Stromal cell of bone marrow (primary cell): ENCODE results near the gene NKAIN4.

Experiments used
- DNase-seq: peaks from one replicate; pipeline ENCODE4 v3.0.0-alpha.2; 2012; ENCODE audit warnings: low read depth

NKAIN4 gene

DNA sequence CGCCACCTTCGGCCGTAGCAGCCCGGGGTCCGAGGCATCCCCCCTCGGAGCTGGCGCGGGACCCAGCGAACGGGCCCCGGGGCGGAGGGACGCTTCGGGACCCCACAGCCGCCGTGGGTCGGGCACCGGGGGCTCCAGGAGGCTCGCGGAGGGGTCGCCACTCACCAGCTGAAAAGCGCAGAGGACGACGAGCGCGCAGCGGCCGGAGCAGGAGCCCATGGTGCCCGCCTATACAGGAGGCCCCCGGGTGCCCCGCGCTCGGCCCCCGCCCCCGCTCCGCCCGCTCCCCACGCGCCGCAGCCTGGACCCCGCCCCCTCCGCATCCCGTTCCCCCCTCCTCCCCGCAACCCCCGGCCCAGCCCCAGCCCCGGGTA lies at the start of gene NKAIN4:
Gene NKAIN4, minus strand, starts transcription at position 232 of the 374 bp plus-strand sequence. Its CDS starts 13 bp downstream, at position 219.
- no peak for DNase-seq

DNA sequence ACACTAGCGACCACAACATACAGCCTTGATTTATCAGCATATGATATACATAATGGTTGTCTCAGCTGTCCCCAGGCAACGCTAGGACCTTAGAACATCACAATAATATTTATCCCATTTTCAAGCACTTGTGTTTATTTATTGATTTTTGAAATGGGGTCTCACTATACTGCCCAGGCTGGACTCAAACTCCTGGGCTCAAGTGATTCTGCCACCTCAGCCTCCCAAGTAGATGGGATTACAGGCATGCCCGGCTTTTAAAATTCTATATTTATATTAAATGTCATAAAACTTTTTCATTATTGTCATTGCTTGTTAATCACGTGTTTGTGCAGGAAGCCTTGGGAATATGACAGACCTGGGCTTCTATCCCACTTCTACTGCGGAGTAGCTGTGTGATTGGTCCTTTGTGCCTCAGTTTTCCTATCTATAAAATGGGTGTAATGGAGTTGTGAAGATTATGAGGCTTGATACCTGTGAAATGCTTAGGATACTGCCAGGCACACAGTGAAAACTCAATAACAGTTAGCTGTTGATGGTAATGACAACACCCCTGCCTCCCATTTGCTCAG lies 48.9 kb upstream of the NKAIN4 start:
- DNase-seq: no peak

DNA sequence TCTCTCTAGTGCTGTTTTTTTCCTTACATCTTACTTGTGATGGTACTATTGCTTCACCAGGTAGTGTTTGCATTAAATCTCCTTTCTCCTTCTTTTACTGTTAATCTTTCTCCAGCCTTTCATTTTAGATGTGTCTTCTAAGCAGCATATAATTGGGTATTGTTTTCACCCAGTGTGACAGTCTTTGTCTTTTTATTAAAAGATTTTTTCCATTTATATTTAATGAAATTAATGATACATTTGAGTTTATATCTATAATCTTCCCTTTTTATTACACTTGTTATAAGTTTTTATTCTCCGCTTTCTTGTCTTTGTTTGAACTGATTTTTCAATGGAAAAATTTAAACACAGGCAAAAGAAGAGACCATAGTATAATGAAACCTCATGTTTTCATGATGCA lies 47.4 kb upstream of the NKAIN4 start:
- no peak for DNase-seq

DNA sequence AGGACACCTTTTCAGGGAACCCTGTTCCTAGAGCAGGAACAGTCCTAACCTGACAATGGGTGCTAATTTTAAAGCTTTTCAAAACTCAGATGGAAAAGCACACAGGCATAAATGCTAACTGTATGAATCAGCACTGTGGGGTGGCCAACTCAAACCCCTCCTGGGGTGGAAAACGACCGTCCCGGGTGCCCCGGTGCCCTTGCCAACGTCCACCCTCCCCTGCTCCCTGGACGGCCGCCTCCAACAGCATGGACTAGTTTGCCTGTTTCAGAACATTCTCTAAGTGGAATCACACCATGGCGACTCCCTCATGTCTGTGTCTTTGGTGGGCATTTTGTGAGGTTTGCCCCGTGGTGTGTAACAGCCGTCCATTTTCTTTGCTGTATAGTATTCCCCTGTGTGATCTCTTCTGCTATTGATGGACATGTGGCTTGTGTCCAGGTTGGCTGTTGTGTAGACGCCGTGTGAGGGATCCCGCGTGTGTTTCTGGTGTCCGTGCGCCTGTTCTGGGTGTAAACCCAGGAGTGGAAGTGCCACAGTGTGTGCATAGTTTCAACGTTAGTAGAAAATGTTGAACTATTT lies 44.6 kb upstream of the NKAIN4 start:
- DNase-seq: no peak

DNA sequence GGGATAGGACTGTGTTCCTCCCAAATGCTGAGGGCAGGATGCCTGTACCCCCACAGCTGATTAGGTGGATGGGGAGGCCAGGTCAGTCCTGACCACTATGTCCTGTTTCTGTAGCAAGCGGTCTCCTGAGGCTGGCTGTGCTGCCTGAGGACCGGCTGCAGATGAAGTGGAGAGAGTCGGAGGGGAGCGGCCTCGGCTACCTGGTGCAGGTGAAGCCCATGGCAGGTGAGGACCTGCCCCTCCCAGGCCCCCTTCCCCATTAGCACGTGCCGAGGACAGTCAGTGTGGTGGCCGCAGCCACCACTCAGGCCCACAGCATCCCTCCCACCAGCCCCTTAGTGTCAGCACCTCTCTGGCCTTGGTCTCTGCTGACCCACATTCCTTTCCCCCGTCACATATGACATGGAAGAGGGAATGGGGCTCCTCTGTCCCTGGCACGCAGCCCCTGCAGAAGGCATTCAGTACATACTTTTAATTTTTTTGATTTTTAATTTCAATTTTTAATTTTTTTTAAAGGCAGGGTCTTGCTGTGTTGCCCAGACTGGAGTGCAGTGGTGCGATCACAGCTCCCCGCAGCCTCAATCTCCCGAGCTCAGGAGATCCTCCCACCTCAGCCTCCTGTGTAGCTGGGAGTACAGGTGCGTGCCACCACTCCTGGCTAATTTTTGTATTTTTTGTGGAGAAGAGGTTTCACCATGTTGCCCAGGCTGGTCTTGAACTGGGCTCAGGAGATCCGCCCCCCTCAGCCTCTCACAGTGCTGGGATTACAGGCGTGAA lies 43.7 kb upstream of the NKAIN4 start:
- no peak for DNase-seq

DNA sequence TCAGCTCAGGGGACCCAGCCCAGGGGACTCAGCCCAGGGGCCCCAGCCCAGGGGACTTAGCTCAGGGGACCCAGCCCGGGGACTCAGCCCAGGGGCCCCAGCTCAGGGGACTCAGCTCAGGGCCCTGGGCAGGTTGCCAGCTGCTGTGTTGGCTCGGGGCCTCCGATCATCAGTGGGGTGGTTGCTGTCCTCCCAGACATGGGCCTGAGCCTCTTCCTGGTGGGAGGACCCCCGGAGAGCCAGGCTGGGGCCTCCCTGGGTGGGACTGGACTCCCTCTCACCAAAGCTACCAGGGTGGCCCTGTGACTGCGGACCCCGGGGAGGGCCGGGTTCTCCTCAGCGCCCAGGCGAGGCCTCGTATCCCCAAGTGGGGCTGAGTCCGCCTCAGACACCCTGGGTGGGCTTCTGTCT lies 43.1 kb upstream of the NKAIN4 start:
- no peak for DNase-seq

DNA sequence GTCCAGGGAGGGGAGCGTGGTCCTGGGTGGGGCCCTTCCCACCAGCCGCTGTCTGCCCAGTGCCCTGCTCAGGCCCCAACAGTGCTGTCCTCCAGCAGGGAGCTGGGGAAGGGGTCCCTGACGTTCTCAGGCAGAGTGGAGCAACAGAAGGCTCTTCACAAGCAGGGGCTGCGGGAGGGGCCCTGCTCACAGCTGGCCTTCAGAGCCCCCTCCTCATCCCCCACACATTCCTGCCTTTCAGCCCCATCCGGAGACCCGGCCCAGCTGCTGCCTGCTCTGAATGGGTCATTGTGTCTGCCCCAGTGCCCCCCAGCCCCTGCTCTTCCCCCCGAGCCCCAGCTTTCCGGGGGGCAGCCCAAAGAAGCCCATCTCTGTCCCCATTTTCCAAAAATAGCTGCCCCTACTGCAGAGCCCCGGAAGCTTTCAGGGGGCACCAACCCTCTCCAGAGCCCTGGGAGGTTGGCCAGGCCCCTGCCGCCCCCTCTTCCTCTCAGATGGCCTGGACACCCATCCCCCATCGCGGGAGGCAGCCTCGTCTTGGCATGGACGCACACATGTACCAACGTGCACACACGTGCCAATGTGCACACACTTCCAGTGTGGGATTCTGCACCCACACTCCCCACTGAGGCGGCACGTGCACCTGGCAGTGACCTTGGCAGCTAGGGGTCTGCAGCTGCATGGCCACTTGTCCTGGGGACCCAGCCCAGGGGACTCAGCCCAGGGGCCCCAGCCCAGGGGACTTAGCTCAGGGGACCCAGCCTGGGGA lies 42.5 kb upstream of the NKAIN4 start:
- DNase-seq: no peak

DNA sequence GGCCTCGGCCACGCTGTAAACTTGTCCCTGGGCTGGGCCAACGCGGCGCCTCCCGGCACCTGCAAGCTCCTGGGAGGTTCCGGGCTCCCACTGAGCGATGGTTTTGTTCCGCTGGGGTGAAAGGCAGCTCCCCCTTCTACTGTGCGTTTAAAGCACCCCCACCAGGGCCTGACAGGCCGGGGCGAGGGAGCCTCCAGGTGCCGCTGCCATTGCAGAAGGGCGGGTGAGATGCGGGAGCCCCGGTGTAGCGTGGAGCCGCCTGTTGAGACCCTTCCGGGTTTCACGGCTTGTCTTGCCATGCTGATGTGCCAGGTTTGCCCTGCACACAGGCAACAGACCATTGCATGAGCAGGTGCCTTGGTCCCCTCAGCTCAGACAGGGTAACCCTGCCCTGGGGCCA lies 41.6 kb upstream of the NKAIN4 start:
- DNase-seq: no peak

DNA sequence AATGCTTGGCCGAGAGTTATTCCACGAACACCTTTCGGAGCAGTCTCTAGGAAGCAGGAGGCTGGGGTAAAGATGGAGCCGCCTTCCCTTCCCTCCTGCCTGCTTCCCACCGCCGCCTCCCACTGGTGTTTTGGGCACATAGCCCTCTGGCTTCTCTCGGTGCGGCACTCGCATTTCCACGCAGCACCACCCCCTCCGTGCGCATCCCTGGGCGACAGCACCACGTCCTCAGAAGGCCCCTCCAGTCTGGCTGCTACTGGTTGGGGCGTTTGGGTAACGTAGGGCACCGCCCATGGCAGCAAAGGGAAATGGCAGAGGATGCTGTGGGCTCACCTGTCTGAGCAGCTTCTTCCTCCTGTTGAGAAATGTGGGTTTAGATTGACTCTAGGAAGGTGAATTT lies 41.2 kb upstream of the NKAIN4 start:
- no peak for DNase-seq

DNA sequence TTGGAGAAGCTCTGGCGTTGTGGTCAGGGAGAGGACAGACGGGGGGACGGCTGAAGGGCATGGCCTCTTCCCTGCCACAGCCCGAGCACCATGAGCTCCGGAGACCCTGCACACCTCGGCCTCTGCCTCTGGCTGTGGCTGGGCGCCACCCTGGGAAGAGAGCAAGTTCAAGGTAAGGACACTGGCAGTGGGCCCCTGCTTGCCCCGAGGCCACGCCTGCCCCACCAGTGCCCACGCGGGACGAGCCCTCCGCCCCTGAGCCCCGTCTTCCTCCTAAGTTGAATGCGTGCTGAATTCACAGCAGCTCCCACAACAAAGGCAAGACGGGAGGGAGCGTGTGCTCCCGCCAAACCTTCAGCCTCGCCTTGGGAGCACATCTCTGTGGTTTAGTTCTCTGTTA lies 40.8 kb upstream of the NKAIN4 start:
- no peak for DNase-seq

DNA sequence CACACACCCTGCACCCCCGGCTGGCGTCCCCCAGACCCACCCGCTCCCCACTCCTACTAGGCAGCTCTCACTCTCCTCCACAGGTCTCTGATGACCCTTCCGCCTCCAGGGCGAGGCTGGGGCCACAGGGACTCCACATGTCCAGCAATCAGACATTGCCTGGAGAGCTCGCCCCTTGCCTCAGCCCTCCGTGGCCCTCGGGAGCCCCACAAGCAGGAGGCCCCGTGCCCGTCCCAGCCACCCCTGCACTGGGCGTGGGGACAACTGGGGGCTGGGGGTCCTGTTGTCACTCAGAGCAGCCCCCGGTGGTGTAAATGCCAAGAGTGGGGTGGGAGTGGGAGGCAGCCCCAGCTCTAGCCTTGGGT lies 40.3 kb upstream of the NKAIN4 start:
- no peak for DNase-seq

DNA sequence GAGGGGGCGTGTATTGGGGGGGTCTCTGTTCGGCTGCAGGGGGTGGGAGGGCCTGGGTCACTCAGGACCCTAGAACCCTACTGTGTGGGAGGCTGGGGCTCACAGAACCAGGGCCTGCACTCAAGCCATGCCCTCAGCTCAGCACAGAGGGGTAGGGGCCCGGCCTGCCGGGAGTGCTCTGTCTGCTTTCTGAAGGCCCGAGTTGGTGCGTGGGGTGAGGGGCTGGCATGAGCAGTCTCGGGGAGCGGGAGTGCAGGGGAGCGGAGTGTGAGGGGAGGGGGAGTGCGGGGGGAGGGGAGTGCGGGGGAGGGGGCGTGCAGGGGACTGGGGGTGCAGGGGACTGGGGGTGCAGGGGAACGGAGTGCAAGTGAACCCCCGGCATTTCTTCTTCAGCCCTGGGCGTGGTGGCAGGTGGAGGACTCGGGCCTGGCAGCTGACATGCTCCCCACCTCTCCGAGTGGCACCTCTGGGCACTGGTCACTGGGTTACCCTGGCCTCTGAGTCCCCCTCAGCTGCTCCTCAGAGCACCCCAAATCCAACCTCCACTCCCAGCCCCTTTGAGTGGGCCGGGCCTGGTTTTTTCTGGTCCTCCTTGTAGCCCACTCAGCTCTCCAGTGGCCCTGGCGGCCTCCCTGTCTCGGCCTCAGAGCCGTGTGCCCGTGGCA lies 39.7 kb upstream of the NKAIN4 start:
- DNase-seq: no peak

DNA sequence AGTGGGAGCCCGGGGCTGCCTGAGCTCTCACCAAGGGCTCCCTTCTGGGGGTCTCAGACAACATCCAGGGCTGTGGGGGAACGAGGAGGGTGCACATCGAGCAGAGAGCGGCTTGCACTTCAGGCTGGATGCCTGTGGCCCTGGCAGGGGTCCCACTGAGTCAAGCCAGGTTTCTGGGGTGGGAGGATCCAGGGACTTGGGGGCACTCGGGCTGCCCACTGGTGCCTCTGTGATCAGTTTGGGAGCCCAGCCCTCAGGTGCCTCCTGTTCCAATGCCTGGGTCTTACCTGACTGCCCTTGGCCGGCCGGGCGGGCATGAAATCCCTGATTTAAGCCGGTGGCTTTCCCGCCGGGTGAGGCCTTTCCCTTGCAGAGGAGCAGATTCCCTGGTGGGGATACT lies 39.2 kb upstream of the NKAIN4 start:
- DNase-seq: no peak

DNA sequence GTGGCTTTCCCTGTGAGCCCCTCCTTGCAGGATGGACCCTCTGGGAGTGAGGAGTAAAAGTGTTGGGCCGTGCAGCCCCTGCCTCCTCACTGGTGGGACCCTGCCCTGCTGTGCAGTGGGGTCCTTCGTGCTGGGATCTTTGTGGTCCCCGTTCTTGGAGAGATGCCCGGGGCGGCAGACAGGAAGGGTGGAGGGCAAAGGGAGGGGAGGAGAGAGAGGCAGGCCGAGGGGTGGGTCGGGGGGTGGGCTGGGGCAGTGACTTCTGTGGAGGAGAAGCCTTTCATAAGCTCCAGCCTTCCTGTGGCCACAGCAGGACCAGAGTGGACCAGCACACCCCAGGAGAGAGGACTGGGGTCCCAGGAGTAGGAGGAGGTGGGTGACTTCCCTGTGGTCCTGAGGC lies 38.6 kb upstream of the NKAIN4 start, which contains the start of gene COL20A1:
Gene COL20A1, plus strand, starts transcription at position 283 of the 400 bp plus-strand sequence. CDS start 1,922 bp downstream, outside the sequence.
- DNase-seq: no peak

DNA sequence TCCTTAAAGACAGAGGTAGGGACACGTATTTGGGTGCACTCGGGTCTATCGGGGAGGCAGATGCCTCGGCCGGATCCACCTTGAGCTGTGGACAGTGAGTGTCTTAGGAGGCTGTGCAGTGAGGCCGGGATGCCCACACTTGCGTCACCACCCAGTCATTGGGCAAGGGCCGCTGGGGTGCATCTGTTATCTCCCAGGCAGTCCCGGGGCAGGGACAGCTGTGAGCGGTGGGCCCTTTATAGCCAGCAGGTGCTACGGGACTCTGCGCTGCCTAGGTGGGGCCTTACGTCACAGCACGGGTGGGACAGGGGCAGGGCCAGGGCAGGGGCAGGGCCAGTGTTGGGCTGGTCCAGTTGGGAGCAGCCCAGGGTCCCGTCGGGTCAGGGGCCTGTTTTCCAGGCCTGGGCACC lies 38.0 kb upstream of the NKAIN4 start:
- no peak for DNase-seq

DNA sequence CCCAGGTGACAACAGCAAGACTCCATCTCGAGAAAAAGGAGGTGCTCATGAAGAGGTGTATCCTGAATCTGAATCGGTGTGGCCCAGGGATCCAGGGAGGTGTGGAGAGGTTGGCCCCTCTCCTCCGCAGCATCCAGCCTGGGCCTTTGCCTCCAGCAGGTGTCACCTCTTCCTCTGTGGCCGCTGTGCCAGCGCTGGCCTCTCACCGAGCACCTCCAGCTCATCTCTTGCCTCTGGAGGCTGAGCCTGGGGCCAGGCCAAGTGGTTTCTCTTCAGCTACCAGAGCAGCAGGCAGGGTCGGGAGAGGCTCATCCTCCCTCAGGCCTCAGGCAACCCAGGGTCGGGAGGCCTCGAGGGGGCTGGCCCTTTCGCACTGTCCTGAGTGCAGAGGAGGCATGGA lies 37.5 kb upstream of the NKAIN4 start:
- no peak for DNase-seq

DNA sequence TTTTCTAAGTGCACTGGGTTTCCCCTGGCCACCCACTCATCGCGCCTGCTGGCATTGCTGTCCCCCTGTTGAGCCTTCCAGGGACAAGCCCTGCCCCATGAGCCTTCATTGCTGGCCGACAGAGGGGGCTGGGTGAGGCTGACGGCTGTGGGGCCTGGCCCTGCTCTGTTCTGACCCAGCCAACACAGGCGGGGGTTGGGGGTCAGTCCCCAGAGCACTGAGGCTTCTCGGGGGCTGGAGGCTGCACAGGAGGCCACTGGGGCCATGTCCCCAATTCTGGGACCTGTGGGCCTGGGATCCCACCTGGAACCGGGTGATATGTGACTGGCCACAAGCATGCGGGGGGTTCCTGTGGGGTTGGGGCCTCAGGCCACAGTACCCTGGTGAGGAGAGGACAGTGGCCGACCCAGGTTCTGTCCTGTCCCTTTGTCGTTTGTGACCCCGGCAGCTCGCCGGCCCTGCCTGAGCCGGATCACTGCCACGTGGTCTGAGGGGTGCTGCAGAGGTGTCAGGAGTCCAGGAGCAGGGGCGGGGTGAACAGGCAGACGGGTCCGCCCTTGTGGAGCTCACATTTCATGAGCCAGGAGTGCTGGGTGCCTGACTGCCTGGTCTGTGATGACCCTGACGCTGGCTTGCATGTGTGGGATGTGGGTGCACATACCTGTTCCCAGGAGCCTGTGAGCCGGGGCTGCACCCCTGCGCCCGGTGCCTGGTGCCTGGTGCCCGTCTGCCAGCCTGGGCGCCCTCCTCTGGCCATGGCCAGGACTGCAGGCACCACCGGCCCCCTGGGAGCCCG lies 36.6 kb upstream of the NKAIN4 start:
- DNase-seq: no peak

DNA sequence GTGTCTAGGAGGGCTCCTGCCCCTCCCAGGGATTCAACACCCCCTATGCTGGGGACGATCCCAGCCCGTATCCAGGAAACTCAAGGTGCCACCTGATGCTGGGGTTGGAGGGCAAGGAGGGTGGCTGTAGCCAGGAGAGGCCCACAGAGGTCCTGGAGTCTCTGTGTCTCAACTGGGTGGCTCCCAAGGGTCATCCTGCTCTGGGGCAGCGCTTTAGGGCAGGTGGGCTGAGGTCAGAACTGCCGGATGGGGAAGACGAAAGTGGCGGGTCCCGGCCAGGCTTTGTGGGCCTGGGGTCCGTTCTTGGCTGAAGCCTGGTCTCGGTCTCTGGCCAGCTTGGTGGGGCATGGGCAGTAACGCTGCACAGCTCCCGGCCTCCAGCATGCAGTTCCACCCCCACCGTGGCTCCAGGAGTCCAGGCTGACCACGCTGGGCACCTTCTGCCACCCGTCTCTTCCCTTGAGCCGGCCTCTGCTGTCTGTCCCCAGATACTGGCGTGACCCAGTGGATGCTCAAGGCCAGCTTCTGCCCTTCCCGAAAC lies 35.9 kb upstream of the NKAIN4 start:
- DNase-seq: no peak

DNA sequence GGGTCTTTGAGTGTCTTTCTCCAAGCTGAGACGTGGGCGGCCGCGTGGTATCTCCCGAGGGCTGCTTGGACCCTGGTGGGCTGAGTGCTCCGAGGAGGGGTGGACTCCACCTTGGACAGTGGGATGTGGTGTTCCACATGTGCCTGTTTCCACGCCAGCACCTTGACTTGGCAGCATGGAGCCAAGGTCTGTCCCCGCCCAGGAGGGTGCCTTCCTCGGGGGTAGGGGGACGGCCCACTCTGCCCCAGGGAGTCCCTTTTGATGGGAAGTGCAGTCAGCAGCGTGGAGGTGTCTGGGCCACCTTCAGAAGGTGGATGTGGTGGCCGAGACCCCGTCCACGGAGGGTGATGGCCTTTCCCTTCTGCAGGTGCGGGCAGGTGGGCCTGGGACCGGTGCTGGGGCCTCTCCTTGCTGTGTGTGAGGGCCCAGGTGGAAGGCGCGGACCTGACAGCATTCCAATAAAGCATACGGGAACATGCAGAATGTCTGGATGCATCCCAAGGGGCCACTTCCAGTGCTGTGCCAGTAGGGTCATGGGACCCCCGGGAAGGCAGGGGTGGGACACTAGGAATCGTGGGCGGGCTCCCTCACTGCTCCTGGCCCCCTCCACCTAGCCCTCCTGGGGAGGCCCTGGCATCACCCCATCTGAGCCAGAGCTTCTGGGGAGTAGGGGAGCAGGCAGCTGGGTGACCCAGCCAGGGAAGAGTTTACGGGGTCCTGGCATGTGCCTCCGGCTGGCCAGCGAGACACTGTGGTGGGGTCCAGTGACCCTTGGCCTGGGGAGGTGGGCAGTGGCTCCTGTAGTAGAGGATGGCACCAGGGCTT lies 35.3 kb upstream of the NKAIN4 start:
- DNase-seq: no peak

DNA sequence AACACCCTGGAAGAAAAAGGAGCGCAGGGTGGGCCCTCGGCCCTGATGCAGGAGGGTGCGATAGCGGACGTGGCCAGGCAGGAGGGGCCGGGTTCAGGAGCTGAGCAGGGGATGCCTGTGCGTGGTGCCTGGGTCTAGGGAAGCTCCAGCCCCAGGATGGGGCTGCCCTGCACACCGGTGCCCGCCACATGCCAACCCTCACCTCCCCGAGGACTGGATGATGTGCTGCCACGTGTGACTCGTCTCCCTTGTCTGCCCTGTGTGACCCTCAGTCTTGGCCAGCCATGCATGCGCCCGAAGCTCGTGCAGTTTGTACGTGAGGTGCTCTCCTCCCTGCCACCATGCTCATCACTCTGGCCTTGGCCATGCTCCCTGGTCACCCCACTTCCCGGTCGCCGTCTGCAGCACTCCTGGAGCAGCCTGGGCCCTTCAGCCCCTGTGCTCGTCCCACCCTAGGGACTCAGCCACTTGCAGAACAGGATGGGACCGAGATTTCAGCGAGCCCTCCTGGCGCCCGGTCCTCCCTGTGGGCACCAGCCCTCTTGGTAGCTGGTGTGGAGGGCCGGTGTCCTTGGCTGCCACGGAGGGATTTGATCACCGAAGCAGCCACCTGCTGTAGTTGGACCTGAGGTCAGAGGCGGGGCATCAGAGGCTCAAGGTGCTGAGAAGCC lies 34.5 kb upstream of the NKAIN4 start:
- no peak for DNase-seq
